ENCODE measurements around the gene ZNF385D.

DNA sequence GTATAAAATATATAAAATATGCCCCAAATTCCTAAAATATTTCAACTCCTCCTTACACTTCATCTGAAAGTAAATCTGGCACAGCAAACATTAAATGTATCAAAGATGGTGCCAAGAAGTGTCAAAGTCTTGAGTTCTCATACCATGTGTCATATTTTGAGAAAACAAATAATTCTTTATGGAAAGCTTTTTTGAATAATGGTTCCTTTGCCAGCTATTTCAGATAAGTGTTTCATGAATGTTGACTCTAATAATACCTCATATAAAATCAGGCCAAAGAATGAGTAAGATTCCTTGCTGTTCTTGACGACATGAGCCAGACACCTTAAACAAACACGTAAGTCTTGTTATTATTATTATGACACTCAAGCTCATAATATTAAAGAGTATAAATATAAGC lies 30.3 kb upstream of the ZNF385D start:
- TF ChIP-seq, protein P1, sequence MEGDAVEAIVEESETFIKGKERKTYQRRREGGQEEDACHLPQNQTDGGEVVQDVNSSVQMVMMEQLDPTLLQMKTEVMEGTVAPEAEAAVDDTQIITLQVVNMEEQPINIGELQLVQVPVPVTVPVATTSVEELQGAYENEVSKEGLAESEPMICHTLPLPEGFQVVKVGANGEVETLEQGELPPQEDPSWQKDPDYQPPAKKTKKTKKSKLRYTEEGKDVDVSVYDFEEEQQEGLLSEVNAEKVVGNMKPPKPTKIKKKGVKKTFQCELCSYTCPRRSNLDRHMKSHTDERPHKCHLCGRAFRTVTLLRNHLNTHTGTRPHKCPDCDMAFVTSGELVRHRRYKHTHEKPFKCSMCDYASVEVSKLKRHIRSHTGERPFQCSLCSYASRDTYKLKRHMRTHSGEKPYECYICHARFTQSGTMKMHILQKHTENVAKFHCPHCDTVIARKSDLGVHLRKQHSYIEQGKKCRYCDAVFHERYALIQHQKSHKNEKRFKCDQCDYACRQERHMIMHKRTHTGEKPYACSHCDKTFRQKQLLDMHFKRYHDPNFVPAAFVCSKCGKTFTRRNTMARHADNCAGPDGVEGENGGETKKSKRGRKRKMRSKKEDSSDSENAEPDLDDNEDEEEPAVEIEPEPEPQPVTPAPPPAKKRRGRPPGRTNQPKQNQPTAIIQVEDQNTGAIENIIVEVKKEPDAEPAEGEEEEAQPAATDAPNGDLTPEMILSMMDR (conservative IDR thresholded peaks at IDR 0.05; ENCODE audit: low read depth, low read length): no peak
- no peak for TF ChIP-seq EZH2 (IDR thresholded peaks at IDR 0.05; ENCODE audit: borderline replicate concordance, low read depth, low read length, poor library complexity, severe bottlenecking)
